Activated effector memory CD4-positive, alpha-beta T cell treated with anti-CD3 and anti-CD28 coated beads, Interleukin-2, amount 50 U/mL, for 16 hours (primary cell): ENCODE results near the gene E2F1.
"Not testable (repeated sequence)": the region's sequence is repeated elsewhere in the genome, so short reads cannot be mapped to it uniquely, and the experiment has no call there.

Experiments
- DNase-seq: peaks from one replicate; pipeline ENCODE4 v3.0.0-alpha.2; 2020

The E2F1 gene

DNA sequence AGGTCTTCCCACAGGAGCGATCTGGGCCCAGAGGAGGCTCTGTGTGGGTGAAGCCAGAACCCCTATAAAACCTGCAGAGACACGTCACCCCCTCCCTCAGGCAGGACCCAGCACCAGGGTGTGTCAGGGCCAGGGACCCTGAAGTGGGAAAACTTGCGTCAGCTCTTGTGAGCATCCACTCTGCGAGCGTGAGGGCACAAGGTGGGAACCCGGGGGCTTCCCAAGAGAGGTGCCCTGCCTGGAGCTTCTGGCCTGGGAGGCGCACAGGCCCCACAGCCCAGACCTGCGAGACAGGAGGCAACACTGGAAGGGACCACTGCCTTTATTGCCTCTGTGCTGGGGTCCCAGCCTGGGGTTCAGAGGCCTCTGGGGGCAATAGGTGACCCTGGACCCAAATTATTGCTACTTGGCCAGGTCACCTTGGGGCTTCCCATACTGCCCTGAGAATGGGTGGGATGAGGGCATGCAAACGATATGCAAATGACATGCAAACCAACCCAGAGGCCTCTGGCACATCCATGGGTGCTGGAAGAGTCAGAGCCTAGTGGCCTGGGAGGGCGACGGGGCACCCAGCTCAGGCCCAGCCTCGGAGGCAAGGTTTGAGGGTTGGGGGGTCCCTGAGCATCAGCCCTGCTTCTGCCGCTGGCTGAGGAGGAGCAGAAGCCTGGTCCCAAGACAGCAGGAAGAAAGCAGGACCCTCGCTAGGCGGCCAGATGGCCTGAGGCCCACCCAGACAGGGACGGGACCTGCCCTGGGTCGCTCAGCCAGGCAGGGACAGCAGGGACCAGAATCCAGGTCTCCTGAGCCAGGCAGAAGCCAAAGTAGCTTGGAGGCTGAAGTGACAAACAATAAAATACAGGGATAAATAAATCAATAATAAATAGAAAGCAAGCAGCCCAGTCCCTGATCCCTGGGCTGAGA lies 29.1 kb downstream of the E2F1 start:
- DNase-seq = no peak

DNA sequence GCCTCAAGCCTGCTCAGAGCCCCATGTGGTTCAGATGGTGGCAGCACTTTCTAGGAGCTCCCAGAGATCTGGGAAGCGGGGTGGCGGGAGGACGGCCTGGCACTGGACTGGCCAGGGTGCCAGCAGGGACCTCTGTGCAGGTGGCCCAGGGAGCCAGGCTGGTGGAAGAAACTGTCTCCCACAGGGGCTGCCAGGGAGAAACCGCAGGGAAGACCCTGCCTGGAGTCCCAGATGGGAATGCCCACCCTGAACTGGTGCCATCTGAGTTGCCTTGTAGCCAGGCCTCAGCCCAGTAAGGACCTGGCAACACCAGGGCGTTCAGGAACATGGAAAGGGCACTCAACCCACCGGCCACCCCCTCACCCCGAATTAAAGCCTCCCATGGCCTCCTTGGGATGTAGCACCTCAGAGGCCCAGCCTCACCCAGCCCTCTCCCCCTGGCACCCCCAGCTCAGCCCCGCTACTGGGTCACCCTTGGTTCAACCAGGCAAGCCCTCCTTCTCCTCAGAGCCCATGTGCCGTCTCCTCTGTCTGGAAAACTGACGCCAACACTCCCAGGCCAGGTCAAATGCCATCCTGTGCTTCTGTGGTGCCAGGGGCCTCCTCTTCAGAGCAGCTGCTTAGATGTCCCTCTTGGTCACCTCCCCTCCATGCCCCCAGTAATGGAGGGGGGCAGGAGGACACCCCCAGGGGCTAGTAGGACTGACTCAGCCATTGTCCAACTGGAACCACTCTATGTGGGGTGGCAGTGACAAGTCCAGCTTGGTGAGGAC lies 30.0 kb downstream of the E2F1 start:
- DNase-seq = no peak

DNA sequence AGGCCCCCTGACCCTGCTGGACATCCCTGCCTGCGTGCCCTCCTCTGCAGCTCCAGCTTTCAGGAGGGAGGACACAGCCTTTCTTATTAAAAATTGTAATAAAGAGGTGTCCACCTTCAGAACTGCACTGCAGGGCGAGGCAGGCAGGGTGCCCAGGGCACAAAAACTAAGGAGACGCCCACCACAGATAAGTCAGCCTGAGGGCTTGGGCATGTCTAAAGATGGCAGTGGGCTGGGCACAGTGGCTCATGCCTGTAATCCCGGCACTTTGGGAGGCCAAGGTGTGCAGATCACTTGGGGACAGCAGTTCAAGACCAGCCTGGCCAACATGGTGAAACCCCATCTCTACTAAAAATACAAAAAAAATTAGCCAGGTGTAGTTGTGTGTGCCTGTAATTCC lies 31.0 kb downstream of the E2F1 start:
- no peak for DNase-seq

DNA sequence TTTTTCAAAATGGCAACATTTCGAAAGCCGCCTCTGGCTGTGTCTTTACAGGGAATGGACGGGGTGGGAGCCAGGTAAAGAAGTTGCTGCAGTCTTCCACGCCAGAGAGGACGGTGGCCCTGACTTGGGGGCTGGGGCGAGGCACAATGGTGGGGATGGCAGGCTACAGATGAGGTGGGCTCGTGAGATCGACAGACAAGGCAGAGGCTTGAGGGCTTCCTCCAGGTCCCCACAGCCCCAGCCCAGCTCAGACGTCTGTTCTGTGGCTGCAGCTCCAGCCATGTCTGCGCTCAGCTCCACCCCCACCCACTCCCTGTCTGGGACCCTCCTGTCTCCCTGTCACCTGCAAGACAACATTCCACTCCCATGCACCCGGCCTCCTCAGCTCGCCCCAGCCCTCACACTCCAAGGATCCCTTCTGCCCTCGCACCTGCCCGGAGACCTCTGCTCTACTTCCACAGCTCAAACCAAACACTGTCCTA lies 31.5 kb downstream of the E2F1 start:
- no peak for DNase-seq

DNA sequence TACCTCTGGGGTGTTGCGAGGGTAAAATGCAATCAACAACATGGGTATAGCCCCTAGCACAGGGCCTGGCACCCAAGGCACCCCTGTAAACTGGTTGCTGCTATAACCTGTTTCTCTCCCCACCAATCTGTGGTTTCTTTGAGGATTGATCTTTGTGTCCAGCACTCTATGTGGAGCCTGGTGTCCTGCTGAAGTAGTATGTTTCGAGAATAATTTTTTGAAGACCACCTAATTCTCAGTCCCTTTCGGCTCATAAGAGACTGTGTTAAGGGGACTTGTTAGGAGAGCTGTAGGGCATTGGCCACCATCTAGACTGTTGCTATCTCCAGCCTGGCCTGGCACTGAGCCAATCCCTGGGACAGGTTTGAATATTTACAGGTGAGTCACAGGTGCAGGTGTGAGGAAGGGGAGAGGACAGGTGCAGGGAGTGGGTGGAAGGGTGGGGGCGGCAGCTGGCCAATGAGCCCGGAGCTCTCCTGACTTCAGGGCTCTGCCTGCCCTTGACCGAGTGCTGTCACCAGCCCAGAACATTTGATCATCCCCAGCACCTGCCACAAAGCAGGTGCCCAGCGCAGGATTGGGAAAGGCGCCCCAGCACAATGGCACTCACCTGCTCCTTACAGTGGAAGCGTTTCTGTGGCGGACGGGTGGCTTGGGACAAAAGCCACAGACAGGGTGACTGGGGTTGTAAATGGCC lies 32.1 kb downstream of the E2F1 start:
- DNase-seq = no peak

DNA sequence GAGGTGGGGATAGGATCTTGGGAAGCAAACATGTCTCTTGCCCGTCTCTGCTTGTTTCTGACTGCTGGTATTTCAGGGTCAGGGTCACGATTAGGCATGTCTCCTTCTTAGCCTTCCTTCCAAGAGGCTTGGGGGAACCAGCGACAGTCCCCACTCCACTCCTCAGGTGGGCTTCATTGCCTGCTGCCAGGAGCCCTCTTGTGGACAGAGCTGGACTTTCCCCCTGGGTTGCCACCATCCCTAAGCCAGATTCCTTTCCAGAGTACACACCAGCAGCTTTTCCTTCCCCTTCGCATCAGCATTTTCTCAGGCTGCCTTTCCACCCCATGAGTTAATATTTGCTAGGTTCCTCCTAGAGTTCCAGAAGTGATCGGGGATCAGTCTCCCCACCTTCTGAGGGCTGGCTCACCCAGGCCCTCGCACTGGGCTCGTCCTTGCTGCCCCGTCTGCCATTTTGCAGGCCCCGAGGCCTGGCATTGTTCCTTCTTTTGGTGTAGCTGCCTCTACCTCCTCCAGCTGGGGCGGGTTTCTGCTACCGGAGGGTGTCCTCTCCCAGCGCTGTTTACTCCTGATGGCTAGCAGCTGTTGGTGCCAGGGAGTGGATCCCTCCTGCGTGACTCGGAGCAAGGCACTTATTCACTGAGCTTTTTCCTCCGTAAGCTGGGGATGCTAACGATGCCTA lies 32.8 kb downstream of the E2F1 start:
- no peak for DNase-seq

DNA sequence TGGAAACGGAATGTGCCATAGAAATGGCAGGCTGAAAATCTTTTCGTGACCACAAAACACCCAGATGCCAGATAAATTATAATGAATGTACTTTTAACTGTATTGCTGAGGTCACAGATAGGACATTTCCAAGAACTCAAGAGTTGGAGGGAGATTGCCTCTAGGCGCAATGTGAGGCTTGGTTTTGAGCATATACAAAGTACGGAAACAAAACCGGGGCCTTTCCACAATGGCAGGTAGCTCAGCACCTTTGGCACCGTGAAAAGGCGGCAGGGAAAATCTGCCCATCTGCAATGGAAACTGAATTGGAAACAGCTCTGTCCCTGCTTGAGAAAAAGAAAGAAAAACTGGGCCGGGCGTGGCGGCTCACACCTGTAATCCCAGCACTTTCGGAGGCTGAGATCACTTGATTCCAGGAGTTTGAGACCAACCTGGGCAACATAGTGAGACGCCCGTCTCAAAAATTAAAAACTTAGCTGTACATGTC lies 34.6 kb downstream of the E2F1 start:
- no peak for DNase-seq

DNA sequence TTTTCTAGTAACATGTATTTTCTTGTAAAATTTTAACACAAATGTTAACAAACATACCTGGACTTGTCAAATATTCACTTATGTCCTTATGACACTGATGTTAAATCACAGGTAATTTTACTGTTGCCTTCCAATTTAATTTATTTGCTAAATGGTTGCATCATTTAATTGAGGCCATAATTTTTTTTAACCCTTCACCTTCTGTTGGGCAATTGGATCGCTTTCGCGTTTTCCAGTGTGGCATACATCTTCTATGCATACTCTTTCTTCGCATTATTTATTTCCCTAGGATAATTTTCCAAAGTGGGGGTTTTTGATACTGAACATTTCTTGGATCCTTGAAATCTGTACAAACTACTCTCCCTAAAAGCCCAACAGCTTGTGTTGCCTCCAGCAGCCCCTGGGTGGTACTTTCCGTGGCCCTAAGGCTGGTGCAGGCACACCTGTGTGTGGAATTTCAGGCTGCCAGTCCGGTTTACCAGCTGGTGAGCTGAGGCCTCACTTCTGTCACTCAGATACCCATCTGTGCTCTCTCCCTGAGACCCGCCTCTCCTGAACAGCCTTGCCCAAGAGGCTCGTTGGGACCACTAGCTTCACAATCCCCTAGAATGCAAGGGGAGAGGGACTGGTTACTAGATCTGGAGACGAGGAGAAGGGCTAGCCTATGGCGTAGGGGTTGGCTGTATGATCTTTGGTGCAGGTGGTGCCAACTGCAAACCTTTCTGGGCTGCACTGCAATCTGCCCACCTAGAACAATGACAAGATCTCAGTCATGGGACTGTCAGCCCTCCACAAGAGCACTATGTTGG lies 35.2 kb downstream of the E2F1 start:
- no peak for DNase-seq

DNA sequence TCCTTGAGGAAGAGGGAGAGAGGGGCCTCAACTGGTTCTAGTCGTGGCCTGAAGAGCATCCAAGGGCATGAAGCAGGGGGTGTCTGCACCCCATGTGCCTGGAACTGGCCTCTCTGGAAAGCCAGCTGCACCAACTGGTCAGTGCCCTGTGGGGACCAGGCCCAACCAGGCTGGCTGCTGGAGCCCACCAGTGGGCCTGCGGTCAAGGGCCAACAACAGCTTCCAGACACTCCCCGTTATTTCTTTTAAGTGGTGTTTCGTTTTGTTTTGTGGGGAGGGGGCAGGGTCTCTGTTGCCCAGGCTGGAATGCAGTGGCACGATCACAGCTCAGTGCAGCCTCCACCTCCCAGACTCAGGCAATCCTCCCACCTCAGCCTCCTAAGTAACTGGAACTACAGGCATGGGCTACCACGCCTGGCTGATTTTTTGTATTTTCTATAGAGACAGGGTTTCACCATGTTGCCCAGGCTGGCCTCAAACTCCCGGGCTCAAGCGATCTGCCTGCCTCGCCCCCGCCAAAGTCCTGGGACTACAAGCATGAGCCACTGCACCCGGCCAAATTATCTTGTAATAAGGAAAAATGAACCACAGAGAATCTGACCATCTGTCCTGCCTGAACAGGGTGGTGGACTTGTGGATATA lies 36.0 kb downstream of the E2F1 start:
- no peak for DNase-seq

DNA sequence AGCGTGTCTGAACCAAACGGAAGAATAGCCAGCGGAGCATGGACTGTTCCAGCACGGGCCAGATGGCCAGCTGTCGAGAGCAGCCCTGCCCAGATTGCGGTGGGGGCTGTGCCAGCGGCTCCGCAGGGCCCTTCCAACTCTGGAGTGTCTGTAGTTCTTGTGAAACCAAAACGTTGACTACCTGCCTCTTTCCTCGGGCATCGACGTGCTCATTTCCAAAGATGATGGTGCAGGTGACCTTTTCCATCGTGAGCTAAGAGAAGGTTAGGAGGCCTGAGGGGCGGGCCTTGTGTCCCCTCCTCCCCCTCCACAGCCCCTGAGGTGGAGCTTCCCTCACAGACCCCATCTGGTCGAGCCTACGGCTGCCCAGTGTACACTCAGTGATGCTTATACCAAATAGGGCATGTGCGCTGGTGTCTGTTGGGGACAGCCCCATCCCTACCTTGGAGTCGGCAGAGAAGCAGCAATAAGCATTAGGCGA lies 36.9 kb downstream of the E2F1 start:
- no peak for DNase-seq

DNA sequence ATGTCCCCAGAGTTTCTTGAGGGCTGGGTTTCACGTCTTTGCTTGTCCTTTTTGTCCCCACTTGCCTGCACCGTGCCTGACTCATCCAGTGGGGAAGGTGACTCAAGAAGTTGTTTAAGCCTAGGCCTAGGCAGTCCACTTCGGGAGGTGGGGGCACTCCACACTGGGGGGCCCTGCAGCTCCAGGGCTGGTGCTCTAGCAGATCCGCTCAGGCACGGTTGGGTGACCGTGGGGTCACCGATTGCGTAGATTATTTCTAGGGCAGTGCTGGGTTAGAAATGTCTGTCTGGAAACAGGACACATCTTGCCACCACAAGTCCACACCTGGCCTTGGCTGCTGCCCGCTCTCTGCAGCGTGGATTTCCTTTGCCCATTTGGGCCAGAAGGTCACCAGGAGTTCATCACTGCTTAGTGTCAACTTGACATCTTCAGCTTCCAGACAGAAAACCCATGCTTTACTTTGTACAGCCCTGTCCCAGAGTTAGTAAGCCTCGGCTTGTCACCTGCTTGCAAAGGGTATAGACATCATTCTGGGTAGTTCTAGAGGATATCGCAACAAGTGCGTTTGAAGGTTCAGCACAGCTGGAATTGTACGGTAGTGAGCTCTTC lies 37.7 kb downstream of the E2F1 start:
- DNase-seq = no peak

DNA sequence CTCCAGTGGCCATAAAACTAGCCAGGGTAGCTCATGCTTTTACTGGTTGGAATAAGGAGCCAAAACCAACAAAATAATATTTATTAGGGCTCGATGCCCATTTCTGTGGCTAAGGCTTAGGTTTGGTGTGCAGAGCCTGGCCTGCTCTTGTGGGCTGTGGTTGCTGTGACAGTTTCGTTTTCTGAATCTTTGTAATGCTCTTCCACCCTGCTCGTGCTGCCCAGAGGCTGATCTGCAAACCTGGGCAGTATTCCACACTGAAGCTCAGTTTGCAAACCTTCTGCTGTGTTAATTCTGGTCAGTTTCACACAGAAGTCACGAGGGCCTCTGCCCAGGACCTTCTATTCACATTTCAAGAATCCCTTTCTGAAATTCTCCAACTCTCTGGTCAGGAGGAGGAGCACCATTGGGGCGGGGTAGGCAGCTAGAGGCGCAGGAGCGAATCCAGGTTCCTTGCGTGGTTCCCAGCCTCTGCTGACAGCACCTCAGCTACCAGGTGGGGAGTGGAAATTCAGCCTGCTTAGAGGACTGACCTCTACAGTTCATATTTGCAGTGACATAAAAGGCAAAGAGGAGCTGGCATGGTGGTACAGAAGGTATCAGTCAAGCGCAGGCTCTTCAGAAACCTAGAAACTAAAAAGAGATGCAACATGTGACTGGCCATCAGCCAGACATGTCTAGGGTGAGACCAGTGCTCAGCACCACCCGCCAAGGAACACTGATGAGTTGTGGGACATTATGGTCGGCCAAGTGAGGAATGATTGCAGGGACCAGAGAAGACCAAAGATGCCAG lies 38.4 kb downstream of the E2F1 start:
- no peak for DNase-seq

DNA sequence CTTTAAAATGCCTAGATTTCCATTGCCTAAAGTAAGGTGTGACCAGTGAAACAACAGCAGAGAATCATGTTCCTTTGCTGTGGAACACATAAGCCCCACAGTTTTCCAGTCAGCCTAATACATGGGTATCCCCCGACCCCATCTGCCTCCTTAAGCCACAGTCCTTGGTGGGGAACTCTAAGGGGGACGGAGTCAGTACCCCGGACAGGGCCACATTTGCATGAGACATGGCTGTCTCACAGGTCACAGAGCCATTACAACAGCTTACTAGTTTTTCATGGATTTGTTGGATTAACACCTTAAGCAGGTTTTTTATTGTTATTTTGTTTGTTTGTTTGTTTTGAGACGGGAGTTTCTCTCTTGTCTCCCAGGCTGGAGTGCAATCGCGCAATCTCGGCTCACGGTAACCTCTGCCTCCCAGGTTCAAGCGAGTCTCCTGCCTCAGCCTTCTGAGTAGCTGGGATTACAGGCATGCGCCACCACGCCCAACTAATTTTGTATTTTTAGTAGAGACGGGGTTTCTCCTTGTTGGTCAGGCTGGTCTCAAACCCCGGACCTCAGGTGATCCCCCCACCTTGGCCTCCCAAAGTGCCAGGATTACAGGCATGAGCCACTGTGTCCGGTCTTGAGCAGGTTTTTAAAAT lies 39.1 kb downstream of the E2F1 start:
- not testable (repeated sequence) for DNase-seq

DNA sequence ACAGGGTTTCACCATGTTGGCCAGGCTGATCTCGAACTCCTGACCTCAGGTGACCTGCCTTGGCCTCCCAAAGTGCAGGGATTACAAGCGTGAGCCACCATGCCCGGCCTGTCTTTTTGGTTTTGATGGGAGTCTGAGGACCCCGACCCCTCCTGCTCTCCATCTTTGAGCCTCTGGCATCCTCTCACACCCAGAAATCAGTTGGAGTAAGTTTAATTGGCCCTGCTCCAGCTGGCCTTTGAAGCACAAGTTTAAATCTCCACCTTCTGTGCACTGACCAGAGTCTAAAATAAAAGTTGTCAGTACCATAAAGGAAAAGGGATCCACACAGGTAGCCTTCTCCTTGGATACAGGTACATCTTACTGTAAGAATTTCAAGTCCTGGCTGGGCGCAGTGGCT lies 40.0 kb downstream of the E2F1 start:
- no peak for DNase-seq

DNA sequence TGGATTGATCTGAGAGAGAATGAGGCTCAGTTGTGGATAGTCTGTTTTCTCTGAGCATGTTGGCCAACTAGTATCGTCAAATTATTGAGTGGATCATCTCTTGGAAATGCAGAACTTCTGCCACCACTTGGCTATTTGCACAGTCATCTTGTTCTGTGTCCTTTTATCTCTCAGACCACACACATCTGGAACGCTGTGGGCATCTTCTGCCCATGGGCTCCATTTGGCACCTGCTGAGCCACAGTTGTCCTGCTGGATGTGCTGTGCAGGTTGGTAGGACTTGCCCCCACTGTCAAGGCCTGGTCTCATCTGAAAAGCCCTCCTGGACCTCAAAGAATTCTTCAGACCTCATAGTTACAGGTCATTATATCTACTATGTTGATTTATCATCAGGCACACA lies 40.8 kb downstream of the E2F1 start:
- DNase-seq = no peak

DNA sequence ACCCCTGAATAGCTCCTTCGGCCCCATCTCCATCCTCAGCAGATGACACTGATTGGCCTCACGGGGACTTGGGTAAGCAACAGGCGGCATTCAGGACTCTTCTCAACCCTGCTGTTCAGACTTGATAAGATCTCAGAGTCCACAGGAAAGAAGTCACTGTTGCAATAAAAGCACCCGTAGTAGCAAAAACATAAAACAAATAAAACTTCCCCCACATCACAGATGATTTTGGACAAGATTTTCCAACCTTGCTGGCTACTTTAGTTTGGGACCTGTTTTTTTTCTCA lies 41.2 kb downstream of the E2F1 start:
- DNase-seq = no peak

DNA sequence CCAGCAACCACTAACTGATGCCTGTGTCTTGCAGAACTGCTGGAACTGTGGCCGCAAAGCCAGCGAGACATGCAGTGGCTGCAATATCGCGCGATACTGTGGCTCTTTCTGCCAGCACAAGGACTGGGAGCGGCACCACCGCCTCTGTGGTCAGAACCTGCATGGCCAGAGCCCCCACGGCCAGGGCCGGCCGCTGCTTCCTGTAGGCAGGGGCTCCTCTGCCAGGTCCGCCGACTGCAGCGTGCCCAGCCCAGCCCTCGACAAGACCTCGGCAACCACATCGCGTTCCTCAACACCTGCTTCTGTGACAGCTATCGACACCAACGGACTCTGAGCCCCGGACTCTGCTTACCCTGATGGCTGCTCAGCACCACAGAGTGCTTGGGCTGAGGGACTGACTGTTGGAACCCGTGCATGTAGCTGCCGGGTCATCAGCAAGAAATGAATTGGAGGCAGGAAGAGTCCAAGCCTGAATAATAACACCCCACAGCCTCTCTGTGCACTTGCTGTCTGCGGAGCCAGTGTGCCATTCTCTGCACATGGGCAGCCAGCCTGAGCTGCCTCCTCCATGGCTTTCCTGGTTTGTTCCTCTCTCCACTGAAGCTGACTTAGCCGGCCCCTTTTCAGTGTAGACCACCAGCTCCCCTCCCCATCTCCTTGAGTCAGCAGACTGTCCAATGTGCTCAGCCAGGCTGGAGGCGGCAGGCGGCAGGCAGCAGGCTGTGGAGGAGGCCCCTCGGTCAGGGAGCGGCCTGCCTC lies 41.7 kb downstream of the E2F1 start:
- no peak for DNase-seq

DNA sequence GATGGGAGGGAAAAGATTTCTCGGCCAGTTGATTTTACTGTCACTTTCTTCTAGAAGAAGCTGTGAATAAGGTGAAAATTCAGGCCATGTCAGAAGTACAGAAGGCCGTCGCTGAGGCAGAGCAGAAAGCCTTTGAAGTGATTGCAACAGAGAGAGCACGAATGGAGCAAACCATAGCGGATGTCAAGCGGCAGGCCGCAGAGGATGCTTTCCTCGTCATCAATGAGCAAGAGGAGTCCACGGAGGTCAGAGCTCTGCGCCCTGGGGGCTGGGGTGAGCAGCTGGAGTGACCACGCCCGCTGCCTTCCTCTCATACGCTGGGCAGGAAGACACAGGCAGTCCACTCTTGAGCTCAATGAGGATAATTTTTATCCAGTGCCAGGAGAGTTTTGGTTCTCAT lies 45.9 kb downstream of the E2F1 start:
- DNase-seq = no peak

DNA sequence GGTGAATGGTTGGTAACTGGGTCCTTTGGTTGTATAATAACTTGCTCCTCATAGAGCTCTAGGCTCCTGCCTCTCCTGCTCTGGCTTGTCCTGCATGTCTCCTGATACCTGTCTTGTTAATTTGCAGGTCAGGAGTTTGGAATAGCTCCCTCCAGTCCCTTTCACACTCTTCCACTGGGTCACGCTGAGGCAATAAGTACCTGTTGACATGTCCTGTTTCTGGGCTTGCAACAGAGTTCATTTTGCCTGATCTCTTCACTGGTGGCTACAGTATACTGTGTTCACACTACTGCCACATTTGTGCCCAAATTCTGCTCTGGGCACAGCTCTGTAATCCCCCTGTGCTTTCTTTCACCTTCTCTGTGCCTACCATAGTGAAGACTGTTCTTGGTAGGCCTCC lies 49.4 kb downstream of the E2F1 start:
- no peak for DNase-seq
